GM12874 (cell line): ENCODE data around the gene KLHDC4.

ENCODE experiments used
- TF ChIP-seq, protein P1 (sequence below): IDR thresholded peaks from 2 replicates; pipeline ENCODE4 v1.5.1; 2011; ENCODE audit warnings: low read depth, mild to moderate bottlenecking, control low read depth, low read length, moderate library complexity; ENCODE audit not compliant: insufficient read depth

Gene KLHDC4

DNA sequence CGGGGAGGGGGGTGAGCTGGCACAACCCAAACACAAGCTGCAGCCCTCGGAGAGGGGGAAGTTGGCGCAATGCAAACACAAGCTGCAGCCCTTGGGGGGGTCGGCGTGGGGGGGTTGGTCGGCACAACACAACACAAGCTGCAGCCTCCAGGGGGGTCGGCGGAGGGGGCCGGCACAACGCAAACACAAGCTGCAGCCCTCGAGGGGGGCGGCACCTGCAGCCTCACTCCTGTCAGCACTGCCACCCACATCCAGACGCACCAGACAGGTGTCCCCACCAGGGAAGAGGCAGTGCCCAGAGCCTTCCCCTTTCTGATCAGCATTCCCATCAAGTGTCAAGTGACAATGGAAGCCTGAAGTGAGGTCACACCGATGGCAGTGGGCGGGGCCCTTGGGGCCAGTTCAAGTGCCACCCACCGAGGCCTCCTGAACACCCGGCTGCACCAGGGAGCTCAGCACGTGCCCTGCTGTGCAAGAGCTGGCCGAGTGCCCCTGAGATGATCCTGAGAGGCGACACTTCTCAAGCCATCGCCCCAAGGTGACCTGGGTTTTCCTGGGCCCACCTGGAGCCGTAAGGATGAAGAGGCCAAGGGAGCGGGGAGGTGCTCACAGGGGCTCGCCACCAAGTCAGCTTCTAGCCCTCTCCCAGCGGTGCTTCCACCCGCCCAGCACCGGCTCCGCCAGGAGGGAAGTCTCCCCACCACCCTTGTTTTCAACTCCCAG lies 59.3 kb downstream of the KLHDC4 start:
- TF ChIP-seq, protein P1, sequence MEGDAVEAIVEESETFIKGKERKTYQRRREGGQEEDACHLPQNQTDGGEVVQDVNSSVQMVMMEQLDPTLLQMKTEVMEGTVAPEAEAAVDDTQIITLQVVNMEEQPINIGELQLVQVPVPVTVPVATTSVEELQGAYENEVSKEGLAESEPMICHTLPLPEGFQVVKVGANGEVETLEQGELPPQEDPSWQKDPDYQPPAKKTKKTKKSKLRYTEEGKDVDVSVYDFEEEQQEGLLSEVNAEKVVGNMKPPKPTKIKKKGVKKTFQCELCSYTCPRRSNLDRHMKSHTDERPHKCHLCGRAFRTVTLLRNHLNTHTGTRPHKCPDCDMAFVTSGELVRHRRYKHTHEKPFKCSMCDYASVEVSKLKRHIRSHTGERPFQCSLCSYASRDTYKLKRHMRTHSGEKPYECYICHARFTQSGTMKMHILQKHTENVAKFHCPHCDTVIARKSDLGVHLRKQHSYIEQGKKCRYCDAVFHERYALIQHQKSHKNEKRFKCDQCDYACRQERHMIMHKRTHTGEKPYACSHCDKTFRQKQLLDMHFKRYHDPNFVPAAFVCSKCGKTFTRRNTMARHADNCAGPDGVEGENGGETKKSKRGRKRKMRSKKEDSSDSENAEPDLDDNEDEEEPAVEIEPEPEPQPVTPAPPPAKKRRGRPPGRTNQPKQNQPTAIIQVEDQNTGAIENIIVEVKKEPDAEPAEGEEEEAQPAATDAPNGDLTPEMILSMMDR = no peak

DNA sequence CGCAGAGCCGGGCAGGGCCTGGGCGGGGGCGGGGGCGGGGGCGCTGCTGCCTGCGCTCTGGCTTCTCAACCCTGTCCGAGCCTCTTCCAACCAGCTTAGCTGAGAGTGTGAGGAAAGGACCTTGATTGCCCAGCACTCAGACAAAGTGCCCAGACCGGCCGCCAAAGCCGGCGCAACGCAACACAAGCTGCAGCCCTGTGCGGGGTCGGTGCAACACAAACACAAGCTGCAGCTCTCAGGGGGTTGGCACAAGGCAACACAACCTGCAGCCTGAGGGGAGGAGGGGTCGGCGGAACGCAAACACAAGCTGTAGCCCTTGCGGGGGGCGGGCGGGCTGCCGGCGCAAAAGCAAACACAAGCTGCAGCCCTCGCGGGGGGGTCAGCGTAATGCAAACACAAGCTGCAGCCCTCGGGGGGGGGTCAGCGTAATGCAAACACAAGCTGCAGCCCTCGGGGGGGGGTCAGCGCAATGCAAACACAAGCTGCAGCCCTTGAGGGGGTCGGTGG lies 60.0 kb downstream of the KLHDC4 start:
- TF ChIP-seq, protein P1 = no peak

DNA sequence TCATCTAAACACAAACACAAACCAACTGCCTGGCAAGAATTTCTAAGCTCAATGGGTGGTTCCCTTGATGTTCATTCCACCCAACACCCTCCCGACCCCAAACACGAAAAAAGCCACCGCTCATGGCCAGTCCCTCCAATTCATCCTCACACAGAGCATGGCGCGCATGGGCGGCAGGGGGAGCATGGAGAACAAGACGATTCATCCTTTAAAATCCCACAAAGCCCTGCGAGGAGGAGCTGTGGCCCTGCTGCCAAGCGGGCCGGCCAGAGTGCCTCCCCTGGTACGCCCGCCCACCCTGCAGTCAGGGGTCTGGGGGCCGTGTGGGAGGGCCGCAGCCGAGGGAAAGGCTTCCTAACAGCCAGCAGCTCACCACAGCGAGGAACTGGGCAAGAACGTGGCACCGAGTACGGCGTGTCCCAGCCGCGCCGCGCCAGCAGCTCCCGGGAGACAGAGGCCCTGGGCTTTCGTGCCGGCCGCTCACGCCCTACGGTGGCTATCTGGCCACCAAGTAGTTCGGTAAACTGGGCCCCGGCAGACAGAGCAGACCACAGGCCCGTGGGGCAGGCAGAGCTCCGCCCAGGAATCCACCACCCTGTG lies 60.9 kb downstream of the KLHDC4 start:
- TF ChIP-seq, protein P1 = no peak

DNA sequence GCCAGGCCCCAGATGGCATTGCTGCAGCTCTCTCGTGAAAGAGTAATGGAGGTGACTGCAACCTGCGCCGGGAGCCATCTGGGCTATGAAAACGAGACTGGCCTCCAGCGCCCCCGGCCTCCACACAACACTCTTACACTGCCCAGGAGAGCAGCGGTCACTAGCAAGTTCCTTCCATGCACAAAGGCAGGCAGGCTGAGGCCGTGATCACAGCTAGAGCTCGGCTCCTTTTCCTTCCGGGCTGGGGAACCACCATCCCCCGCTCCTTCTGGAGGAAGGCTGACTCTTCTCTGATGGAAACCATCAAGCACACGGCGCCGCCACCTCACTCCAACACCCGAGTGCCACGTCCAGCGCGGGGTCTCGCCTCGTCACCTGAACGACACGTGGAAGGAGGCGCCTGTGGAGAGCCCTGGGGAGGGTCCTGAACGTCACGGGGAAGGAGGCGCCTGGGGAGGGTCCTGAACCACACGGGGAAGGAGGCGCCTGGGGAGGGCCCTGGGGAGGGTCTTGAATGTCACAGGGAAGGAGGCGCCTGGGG lies 61.9 kb downstream of the KLHDC4 start:
- TF ChIP-seq, protein P1 = no peak

DNA sequence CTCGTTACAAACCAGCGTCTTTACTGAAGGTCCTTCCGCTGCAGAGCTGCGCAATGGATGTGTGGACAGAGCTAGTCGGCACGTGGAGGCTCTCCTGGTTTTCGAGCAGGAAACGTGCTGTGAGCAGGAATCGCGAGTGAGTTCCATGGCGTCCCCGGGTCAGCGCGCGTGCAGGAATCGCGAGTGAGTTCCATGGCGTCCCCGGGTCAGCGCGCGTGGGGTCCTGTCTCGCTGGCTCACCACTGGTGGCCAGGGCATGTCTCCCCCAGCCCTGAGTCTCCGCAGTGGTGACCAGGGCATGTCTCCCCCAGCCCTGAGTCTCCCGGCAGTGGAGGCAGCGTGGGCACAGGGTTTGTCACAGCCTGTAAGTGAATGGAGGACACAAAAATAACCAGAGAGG lies 62.7 kb downstream of the KLHDC4 start:
- TF ChIP-seq, protein P1 = no peak

DNA sequence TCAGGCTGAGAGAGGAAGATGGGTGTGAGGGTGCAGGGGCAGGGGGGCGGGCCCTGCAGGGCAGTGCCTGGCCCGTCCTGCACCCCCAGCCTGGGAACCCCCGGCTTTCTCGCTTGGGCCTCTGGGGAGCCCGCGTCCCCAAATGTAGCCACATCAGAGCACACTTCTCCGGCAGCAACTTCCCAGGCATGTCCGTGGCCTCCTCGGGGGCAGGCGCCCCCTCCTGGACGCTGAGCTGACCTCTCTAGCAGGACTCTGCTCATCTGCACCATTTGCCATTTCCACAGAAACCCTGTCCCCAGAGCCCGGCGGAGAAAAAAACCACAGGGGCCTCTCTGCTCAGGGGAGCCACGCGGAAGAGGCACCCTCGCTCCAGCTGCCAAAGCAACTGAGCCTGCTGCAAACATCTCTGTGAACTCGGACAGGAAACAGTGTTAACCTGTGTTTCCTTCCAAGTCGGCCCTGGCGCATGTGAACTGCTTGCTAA lies 63.4 kb downstream of the KLHDC4 start:
- TF ChIP-seq, protein P1 = peak; percentile 80

DNA sequence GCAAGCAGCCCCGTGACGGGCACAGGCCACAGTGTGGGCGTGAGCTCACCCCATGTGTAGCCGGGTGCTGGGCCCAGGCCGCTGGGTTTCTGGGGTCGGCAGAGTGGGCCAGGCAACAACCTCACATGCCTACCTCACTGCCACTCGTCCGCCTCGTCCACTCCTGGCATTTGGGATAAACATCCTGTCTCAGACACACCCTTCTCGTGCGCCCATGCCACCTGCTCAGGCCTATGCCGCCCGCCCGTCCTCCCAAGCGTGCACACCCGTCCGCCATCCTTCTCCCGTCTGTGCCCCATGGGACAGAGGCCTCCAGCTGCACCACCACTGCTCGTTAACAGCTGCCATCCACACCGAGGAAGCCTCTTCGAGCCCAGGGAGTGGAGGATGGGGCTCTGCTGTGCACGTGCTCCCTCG lies 64.3 kb downstream of the KLHDC4 start:
- TF ChIP-seq, protein P1 = no peak
